ENCODE measurements around the gene PHC3. TPM values are rescaled to one million over a fixed set of nuclear protein-coding genes. Genes with fewer than 3 reads are reported as not detected.

Gene PHC3
- polyA plus RNA-seq, 1 donor from 2014 or later: 18.6 TPM

DNA sequence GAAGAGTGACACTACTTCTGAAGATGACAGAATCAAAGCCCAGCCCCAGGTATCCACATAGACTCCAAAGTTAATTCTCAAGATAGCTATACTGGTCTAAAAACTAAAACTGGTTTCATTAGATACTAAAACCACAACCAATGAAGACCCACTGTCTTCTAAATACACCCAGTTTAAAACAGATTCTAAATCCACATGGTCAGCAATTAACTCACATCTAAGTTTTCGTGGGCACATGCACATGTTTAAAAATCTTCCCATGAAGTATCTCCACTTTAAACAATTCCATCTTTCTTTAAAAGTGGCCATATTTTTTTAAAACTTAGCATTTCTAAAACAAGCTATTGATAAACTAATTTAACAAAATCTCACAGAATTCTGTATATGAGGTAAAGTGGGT is 80.6 kb downstream of the PHC3 start:
- Histone ChIP-seq H3F3A (ENCODE audit: insufficient read depth, low read length, poor library complexity, severe bottlenecking) (no peaks in the 10 kb centered on the region), H2AFZ (ENCODE audit: low read depth, low read length) (no peak overlapping the region), H4K20me1 (ENCODE audit: insufficient read depth) (no peaks in the 10 kb centered on the region), H3K9me3 (ENCODE audit: low read length) (no peaks in the 10 kb centered on the region), H3K9me2 (ENCODE audit: insufficient read depth, low read length) (no peaks in the 10 kb centered on the region), H3K27ac (ENCODE audit: low read length) (no peak overlapping the region), H3K4me3 (ENCODE audit: low read length) (no peak overlapping the region), H3K4me2 (ENCODE audit: low read length) (no peak overlapping the region), H3K9ac (ENCODE audit: low read length) (no peak overlapping the region), H3K27me3 (ENCODE audit: insufficient read depth, low read depth, low read length) (no peaks in the 10 kb centered on the region), H3K79me2 (replicated peaks; ENCODE audit: insufficient read depth, low read length) (no peaks in the 10 kb centered on the region), H3K36me3 (ENCODE audit: insufficient read depth, low read length) (peaks cover 7% of the 10 kb centered on the region)
- TF ChIP-seq POLR2AphosphoS5 (IDR thresholded peaks at IDR 0.05) (no peak), MXI1 (conservative IDR thresholded peaks at IDR 0.05; ENCODE audit: poor library complexity, severe bottlenecking) (no peak), CTCF (IDR thresholded peaks at IDR 0.05; ENCODE audit: poor library complexity, severe bottlenecking) (no peak), REST (IDR thresholded peaks at IDR 0.05; ENCODE audit: borderline replicate concordance) (no peak), SMC3 (conservative IDR thresholded peaks at IDR 0.05; ENCODE audit: poor library complexity) (no peak), RAD21 (conservative IDR thresholded peaks at IDR 0.05) (no peak), EP300 (conservative IDR thresholded peaks at IDR 0.05; ENCODE audit: poor library complexity, severe bottlenecking) (no peak), TAF1 (IDR thresholded peaks at IDR 0.05; ENCODE audit: low read depth) (no peak), EZH2 (IDR thresholded peaks at IDR 0.05; ENCODE audit: borderline replicate concordance, insufficient read depth, low read length, poor library complexity, severe bottlenecking) (no peak)

DNA sequence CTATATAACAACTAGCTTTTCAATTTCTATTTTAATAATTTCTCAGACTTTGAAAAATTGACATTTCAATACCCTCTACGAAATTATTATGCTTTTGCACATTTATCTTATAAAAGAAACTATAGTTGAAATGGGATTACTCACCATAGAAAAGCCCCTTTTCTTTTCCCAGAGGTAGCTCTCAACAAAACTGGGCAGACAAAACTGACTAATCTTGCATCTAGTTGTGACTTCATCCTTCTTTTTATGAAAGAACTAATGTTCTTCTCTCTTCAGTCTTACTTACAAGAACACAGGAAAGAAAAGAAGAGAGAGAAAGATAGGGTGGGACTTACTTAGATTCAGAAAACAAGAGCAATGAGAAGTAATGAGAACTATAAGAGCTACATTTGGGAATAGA is 82.8 kb downstream of the PHC3 start:
- H3K9me2 ChIP-seq (ENCODE audit: insufficient read depth, low read length): no peaks in the 10 kb centered on the region
- no peaks in the 10 kb centered on the region for H3K9me3 ChIP-seq (ENCODE audit: low read length)
- no peaks in the 10 kb centered on the region for H3K27me3 ChIP-seq (ENCODE audit: insufficient read depth, low read depth, low read length)
- no peak overlapping the region for H3K9ac ChIP-seq (ENCODE audit: low read length)
- H2AFZ ChIP-seq (ENCODE audit: low read depth, low read length): no peak overlapping the region
- no peak overlapping the region for H3K4me3 ChIP-seq (ENCODE audit: low read length)
- TF ChIP-seq EP300 (conservative IDR thresholded peaks at IDR 0.05; ENCODE audit: poor library complexity, severe bottlenecking) (no peak), EZH2 (IDR thresholded peaks at IDR 0.05; ENCODE audit: borderline replicate concordance, insufficient read depth, low read length, poor library complexity, severe bottlenecking) (no peak), POLR2AphosphoS5 (IDR thresholded peaks at IDR 0.05) (no peak), MXI1 (conservative IDR thresholded peaks at IDR 0.05; ENCODE audit: poor library complexity, severe bottlenecking) (no peak), RAD21 (conservative IDR thresholded peaks at IDR 0.05) (no peak), CTCF (IDR thresholded peaks at IDR 0.05; ENCODE audit: poor library complexity, severe bottlenecking) (no peak), TAF1 (IDR thresholded peaks at IDR 0.05; ENCODE audit: low read depth) (no peak), SMC3 (conservative IDR thresholded peaks at IDR 0.05; ENCODE audit: poor library complexity) (no peak), REST (IDR thresholded peaks at IDR 0.05; ENCODE audit: borderline replicate concordance) (no peak)
- peaks cover 12% of the 10 kb centered on the region for H3K36me3 ChIP-seq (ENCODE audit: insufficient read depth, low read length)
- no peak overlapping the region for H3K4me2 ChIP-seq (ENCODE audit: low read length)
- H3K79me2 ChIP-seq (replicated peaks; ENCODE audit: insufficient read depth, low read length): no peaks in the 10 kb centered on the region
- no peaks in the 10 kb centered on the region for H3F3A ChIP-seq (ENCODE audit: insufficient read depth, low read length, poor library complexity, severe bottlenecking)
- H3K27ac ChIP-seq (ENCODE audit: low read length): no peak overlapping the region
- H4K20me1 ChIP-seq (ENCODE audit: insufficient read depth): no peaks in the 10 kb centered on the region

Data from neural cell (in vitro differentiated cells).